ENCODE measurements around the gene DIDO1.

DNA sequence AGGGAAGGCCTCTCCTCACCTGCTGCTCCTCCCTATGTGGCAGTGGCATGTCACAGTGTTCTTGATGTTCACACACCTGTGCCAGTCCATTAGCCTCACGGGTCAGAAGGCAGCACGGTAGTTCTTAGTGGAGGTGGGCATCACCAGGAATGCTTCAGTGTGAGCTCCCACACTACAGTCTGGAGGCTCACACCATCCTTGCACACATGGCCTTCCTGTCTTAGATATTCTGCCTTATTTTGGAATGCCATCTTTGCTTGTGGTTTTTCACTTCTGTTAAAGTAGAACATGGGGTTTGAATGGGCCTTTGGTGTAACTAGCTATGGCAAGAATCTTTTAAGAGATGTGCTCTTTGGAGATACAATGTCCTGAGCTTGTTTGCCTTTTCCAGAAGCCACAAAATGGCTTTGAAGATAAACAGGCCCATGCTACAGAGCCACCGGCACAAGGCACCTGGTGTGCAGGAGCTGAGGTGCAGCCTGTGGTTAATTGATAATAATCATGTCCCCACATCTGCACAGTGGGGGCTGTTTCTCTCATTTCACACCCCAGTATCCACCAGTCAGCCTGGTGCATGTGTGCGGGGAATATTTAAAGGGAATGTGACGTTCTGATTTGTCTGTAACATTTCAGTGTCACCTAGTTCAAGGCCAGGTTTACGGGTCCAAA lies 23.0 kb upstream of the DIDO1 start:
- TF ChIP-seq, protein P1, sequence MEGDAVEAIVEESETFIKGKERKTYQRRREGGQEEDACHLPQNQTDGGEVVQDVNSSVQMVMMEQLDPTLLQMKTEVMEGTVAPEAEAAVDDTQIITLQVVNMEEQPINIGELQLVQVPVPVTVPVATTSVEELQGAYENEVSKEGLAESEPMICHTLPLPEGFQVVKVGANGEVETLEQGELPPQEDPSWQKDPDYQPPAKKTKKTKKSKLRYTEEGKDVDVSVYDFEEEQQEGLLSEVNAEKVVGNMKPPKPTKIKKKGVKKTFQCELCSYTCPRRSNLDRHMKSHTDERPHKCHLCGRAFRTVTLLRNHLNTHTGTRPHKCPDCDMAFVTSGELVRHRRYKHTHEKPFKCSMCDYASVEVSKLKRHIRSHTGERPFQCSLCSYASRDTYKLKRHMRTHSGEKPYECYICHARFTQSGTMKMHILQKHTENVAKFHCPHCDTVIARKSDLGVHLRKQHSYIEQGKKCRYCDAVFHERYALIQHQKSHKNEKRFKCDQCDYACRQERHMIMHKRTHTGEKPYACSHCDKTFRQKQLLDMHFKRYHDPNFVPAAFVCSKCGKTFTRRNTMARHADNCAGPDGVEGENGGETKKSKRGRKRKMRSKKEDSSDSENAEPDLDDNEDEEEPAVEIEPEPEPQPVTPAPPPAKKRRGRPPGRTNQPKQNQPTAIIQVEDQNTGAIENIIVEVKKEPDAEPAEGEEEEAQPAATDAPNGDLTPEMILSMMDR (conservative IDR thresholded peaks at IDR 0.05; ENCODE audit: low read depth, low read length) = no peak
- TF ChIP-seq EZH2 (IDR thresholded peaks at IDR 0.05; ENCODE audit: low read length, unreplicated experiment) (no peak), EZH2phosphoT487 (IDR thresholded peaks at IDR 0.05; ENCODE audit: borderline replicate concordance, low read length) (no peak)

Measured in PC-3 (cell line).